Measurements from ENCODE around the gene PJVK. TPM values are rescaled to one million over a fixed set of nuclear protein-coding genes. Genes with fewer than 3 reads are reported as not detected.

PJVK gene
- total and polyA plus RNA-seq, 9 of the 15 experiments (the other 6 are each of a cell fraction or from before 2014, with no cell fraction given), result 0.11 to 1.5 (median 0.73) TPM

DNA sequence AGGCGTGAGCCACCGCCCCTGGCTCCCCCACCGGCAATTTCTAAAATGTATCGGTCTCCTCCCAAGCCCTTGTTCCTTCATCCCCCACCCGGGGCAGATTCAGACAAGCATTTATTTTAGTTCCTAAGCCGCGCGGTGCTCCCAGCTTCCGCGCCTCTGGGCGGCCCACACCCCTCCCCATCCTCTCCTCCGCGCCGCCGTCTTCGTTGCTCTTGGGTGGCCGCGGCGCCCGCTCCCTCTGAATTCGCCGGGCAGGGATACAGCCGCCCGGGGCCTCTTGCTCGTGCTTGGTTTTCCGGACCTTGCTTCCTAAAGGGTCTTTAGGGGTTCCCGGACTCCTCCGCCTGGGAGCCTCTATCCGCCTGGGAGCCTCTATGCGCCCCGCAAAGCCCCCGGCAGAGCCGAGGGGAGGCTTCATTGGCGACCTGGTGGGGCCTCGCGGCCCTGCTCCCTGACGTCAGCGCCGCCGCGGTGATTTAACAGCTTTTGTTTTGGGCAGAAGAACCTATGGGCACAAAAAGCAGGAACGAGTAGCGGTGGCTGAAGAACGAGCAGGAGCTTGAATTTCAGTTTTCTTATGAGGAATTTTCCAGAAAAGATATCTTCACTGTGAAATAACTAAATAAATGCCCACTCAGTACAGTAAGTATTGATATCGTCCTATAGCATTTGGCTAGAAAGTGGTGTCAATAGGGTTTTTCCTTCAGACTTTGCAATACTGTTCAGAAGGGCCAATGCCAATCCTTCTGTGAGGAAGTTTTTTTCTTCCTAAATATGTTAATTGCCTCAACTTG lies 37.5 kb upstream of the PJVK start (continued):
- TF ChIP-seq, protein P1, sequence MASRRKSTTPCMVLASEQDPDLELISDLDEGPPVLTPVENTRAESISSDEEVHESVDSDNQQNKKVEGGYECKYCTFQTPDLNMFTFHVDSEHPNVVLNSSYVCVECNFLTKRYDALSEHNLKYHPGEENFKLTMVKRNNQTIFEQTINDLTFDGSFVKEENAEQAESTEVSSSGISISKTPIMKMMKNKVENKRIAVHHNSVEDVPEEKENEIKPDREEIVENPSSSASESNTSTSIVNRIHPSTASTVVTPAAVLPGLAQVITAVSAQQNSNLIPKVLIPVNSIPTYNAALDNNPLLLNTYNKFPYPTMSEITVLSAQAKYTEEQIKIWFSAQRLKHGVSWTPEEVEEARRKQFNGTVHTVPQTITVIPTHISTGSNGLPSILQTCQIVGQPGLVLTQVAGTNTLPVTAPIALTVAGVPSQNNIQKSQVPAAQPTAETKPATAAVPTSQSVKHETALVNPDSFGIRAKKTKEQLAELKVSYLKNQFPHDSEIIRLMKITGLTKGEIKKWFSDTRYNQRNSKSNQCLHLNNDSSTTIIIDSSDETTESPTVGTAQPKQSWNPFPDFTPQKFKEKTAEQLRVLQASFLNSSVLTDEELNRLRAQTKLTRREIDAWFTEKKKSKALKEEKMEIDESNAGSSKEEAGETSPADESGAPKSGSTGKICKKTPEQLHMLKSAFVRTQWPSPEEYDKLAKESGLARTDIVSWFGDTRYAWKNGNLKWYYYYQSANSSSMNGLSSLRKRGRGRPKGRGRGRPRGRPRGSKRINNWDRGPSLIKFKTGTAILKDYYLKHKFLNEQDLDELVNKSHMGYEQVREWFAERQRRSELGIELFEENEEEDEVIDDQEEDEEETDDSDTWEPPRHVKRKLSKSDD (conservative IDR thresholded peaks at IDR 0.05; ENCODE audit: low read length), result peak; percentile 17; the same call in 1 of the 2 replicates
- peak; percentile 90 for TF ChIP-seq ZBTB7A (IDR thresholded peaks at IDR 0.05; ENCODE audit: borderline replicate concordance, control insufficient read depth, low read depth, low read length)
- TF ChIP-seq RB1 (IDR thresholded peaks at IDR 0.05; ENCODE audit: low read depth), result peak; percentile 85
- TF ChIP-seq ATF7 (IDR thresholded peaks at IDR 0.05), result peak; percentile 96
- peak; percentile 78 for TF ChIP-seq KAT7 (CRISPR knock-in tag; IDR thresholded peaks at IDR 0.05; ENCODE audit: borderline replicate concordance)
- peak; percentile 35 for TF ChIP-seq HMGN3 (IDR thresholded peaks at IDR 0.05; ENCODE audit: borderline replicate concordance, extremely low read depth, insufficient read length, low read depth, low read length)
- TF ChIP-seq SUPT5H (IDR thresholded peaks at IDR 0.05), result peak; percentile 70
- TF ChIP-seq EP300 (IDR thresholded peaks at IDR 0.05; ENCODE audit: low read length), result peak; percentile 18; the same call in 1 of the 2 replicates
- TF ChIP-seq RBM15 (IDR thresholded peaks at IDR 0.05; ENCODE audit: insufficient read depth, low read length), result no peak
- TF ChIP-seq L3MBTL2 (IDR thresholded peaks at IDR 0.05), result peak; percentile 83; the same call in 1 of the 2 replicates
- TF ChIP-seq CCNT2 (IDR thresholded peaks at IDR 0.05; ENCODE audit: borderline replicate concordance, extremely low read depth, insufficient read length, low read depth, low read length), result peak; percentile 38
- TF ChIP-seq CBX3 (IDR thresholded peaks at IDR 0.05; ENCODE audit: borderline replicate concordance in 1 of 2, low read length in 2 of 2), result peak in 1 of 2 experiments; percentile 5; a peak in 1 of 3 replicates
- TF ChIP-seq, protein P2, sequence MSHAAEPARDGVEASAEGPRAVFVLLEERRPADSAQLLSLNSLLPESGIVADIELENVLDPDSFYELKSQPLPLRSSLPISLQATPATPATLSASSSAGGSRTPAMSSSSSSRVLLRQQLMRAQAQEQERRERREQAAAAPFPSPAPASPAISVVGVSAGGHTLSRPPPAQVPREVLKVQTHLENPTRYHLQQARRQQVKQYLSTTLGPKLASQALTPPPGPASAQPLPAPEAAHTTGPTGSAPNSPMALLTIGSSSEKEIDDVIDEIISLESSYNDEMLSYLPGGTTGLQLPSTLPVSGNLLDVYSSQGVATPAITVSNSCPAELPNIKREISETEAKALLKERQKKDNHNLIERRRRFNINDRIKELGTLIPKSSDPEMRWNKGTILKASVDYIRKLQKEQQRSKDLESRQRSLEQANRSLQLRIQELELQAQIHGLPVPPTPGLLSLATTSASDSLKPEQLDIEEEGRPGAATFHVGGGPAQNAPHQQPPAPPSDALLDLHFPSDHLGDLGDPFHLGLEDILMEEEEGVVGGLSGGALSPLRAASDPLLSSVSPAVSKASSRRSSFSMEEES (CRISPR knock-in tag; IDR thresholded peaks at IDR 0.05), result no peak
- no peak for TF ChIP-seq SAFB2 (IDR thresholded peaks at IDR 0.05; ENCODE audit: borderline replicate concordance, low read depth, low read length, severe bottlenecking)
- TF ChIP-seq CHD1 (IDR thresholded peaks at IDR 0.05; ENCODE audit: low read length), result peak; percentile 26
- TF ChIP-seq, protein P3, sequence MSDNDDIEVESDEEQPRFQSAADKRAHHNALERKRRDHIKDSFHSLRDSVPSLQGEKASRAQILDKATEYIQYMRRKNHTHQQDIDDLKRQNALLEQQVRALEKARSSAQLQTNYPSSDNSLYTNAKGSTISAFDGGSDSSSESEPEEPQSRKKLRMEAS (CRISPR knock-in tag; IDR thresholded peaks at IDR 0.05), result peak; percentile 62
- TF ChIP-seq BACH1 (tag; IDR thresholded peaks at IDR 0.05), result 0 out of 2 replicates have a peak, but pooled peaks have one; percentile 12
- 0 out of 2 replicates have a peak, but pooled peaks have one; percentile 15 for TF ChIP-seq ILF3 (IDR thresholded peaks at IDR 0.05; ENCODE audit: borderline replicate concordance)

Measured in K562 (cell line).